Measurements from ENCODE around the gene KRIT1. TPM values are rescaled to one million over a fixed set of nuclear protein-coding genes. Genes with fewer than 3 reads are reported as not detected.
"Not testable (repeated sequence)": the region's sequence is repeated elsewhere in the genome, so short reads cannot be mapped to it uniquely, and the experiment has no call there.

KRIT1 gene
- total RNA-seq, 1 donor from 2014 or later, result 52.9 TPM

- no peaks in the 10 kb centered on the region for H3K27me3 ChIP-seq (ENCODE audit: control insufficient read depth, insufficient read depth, low read length)
- DNase-seq (ENCODE audit: low read depth), result no peak
- H3K36me3 ChIP-seq (ENCODE audit: control insufficient read depth, insufficient read depth, low read length), result no peaks in the 10 kb centered on the region
- no peak for TF ChIP-seq CTCF (IDR thresholded peaks at IDR 0.05; ENCODE audit: insufficient read depth, low read length, poor library complexity, severe bottlenecking)
- no peak overlapping the region for H3K4me3 ChIP-seq (ENCODE audit: low read depth, low read length)
Measured at GRCh38 chr7:92221766-92222165, 23.9 kb downstream of the KRIT1 start.

- Histone ChIP-seq H3K36me3 (ENCODE audit: control insufficient read depth, insufficient read depth, low read length) (no peaks in the 10 kb centered on the region), H3K27me3 (ENCODE audit: control insufficient read depth, insufficient read depth, low read length) (no peaks in the 10 kb centered on the region)
- no peak for TF ChIP-seq CTCF (IDR thresholded peaks at IDR 0.05; ENCODE audit: insufficient read depth, low read length, poor library complexity, severe bottlenecking)
Measured at GRCh38 chr7:92206672-92207071, 39.0 kb downstream of the KRIT1 start.

DNA sequence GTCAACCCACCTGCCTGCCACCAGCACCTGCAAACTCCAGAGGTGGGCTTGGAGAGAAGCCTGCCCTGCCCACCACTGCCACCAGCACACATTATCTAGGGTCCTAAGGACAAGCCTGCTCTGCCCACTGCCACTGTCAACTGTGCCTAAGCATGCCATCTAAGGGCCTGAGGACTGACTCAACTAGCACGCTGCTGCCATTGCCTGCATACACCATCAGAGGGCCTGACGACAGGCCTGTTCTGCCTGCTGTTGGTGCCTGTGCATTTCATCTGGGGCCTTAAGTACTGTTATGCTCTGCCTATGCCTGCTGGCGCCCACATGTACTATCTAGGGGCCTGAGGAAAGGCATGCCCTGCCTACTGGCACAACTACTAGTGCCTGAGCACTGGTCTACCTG, 39.7 kb downstream of the KRIT1 start:
- no peak for TF ChIP-seq CTCF (IDR thresholded peaks at IDR 0.05; ENCODE audit: insufficient read depth, low read length, poor library complexity, severe bottlenecking)
- H3K27me3 ChIP-seq (ENCODE audit: control insufficient read depth, insufficient read depth, low read length), result no peaks in the 10 kb centered on the region
- DNase-seq (ENCODE audit: low read depth), result no peak
- H3K36me3 ChIP-seq (ENCODE audit: control insufficient read depth, insufficient read depth, low read length), result no peaks in the 10 kb centered on the region
- no peak overlapping the region for H3K4me3 ChIP-seq (ENCODE audit: low read depth, low read length)

More at GRCh38 chr7:92206672-92207071, 39.0 kb downstream of the KRIT1 start:
- no peak overlapping the region for H3K4me3 ChIP-seq (ENCODE audit: low read depth, low read length)
- DNase-seq (ENCODE audit: low read depth), result no peak

- Histone ChIP-seq H3K27me3 (ENCODE audit: control insufficient read depth, insufficient read depth, low read length) (no peaks in the 10 kb centered on the region), H3K4me3 (ENCODE audit: low read depth, low read length) (no peak overlapping the region), H3K36me3 (ENCODE audit: control insufficient read depth, insufficient read depth, low read length) (no peaks in the 10 kb centered on the region)
- no peak for DNase-seq (ENCODE audit: low read depth)
- TF ChIP-seq CTCF (IDR thresholded peaks at IDR 0.05; ENCODE audit: insufficient read depth, low read length, poor library complexity, severe bottlenecking), result no peak
Measured at GRCh38 chr7:92200791-92201190, 44.9 kb downstream of the KRIT1 start.

GRCh38 chr7:92192326-92192725, 53.4 kb downstream of the KRIT1 start:
- no peak for TF ChIP-seq CTCF (IDR thresholded peaks at IDR 0.05; ENCODE audit: insufficient read depth, low read length, poor library complexity, severe bottlenecking)
- Histone ChIP-seq H3K36me3 (ENCODE audit: control insufficient read depth, insufficient read depth, low read length) (no peaks in the 10 kb centered on the region), H3K27me3 (ENCODE audit: control insufficient read depth, insufficient read depth, low read length) (no peaks in the 10 kb centered on the region), H3K4me3 (ENCODE audit: low read depth, low read length) (no peak overlapping the region)
- no peak for DNase-seq (ENCODE audit: low read depth)

DNA sequence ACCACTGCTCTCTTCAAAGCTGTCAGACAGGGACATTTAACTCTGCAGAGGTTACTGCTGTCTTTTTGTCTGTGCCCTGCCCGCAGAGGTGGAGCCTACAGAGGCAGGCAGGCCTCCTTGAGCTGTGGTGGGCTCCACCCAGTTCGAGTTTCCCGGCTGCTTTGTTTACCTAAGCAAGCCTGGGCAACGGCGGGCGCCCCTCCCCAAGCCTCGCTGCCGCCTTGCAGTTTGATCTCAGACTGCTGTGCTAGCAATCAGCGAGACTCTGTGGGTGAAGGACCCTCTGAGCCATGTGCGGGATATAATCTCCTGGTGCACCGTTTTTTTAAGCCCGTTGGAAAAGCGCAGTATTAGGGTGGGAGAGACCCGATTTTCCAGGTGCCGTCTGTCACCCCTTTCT, 56.5 kb downstream of the KRIT1 start:
- H3K27me3 ChIP-seq (ENCODE audit: control insufficient read depth, insufficient read depth, low read length); DNase-seq (ENCODE audit: low read depth); H3K36me3 ChIP-seq (ENCODE audit: control insufficient read depth, insufficient read depth, low read length); H3K4me3 ChIP-seq (ENCODE audit: low read depth, low read length): not testable (repeated sequence)

- not testable (repeated sequence) for H3K27me3 ChIP-seq (ENCODE audit: control insufficient read depth, insufficient read depth, low read length); H3K36me3 ChIP-seq (ENCODE audit: control insufficient read depth, insufficient read depth, low read length); DNase-seq (ENCODE audit: low read depth); H3K4me3 ChIP-seq (ENCODE audit: low read depth, low read length)
Measured at GRCh38 chr7:92184294-92184693, 61.4 kb downstream of the KRIT1 start.
